CD4-positive, alpha-beta T cell treated with Interleukin-4 for 1 hour (primary cell): Measurements from ENCODE around the gene WTAP.
"Not testable (repeated sequence)": the region's sequence is repeated elsewhere in the genome, so short reads cannot be mapped to it uniquely, and the experiment has no call there.

Experiments
- DNase-seq, 2 donors: peaks; one replicate each; pipeline ENCODE4 v3.0.0-alpha.2; 2020 to 2022

WTAP gene

DNA sequence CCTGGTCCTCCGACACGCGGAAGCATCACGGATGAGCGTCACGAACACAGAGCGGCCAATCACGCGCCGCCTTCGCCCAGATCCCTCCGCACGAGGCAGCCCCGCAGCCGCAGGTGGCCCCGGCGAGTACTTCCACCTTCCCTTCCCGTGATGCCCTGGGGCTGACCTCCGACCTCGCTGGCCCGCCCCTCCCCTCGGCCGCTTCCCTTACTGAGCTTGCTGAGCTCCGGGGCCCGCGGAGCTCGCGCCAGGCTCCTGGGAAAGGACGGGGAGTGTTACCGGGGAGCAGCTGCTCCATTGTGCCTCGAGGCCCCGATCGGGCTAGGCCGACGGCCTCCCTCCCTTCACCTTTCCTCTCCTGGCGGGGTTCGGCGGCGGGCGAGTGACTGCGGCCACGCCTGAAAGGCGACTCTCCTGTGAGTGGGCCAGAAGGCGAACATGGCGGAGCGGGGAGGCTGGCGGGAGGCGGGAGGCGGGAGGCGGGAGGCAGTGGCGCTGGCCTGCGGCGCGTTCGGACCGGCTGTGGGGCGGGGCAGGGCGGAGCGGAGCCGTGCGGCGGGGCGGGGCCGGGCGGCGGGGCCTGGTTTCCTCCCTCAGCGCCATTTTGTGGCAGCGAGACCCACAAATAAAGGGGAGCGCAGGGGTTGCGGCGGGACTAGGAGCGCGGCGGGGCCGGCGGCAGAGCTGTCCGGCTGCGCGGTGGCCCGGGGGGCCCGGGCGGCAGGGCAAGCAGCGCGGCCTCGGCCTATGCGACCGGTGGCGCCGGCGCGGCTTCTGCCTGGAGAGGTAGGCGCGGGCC lies at the start of gene WTAP:
Gene WTAP (plus strand): TSS at position 589 of the 799 bp plus-strand sequence. CDS start 8,760 bp downstream, outside the sequence.
- DNase-seq = peak; percentile 97

DNA sequence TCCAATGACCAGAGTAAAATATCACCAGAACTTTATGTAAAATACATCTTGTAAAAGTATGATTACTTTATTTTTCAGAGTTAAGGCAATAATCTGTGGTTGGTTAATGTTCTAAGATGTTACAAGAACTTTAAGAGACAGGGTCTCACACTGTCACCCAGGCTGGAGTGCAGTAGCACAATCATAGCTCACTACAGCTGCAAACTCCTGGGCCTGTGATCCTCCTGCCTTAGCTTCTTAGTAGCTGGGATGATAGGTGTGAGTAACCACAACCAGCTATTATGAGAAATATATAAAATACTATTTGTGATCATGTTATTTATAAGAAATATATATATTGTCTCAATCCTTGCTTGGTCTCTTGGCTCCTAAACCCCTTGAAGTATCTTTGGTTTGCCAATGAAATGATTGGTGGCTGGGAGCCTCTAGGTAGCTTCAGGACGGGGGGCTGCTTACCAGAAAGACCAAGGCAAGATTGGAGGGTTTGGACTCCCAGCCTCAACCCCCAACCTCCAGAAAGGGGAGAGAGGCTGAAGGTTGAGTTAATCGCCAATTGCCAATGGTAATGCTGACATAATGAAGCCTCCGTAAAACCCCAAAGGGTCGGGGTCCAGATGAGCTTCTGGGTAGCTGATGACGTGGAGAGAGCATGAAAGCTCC lies 49.7 kb upstream of the WTAP start:
- DNase-seq = no peak

DNA sequence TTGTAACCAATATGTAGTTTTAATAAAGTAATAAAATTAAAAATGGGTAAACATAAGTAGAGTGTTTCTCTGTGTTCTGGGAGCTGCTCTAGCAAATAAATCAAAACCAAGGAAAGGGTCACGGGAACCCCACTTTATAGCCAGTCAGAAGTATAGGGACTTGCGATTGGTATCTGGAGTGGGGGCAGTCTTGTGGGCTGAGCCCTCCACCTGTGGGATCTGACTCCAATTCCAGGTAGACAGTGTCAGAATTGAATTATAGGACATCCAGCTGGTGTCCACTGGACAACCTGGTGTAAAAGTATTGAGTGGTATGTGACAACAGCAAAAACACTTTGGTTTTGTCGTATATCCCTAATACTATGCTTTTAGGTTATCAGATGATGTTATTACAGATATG lies 48.7 kb upstream of the WTAP start:
- no peak for DNase-seq

DNA sequence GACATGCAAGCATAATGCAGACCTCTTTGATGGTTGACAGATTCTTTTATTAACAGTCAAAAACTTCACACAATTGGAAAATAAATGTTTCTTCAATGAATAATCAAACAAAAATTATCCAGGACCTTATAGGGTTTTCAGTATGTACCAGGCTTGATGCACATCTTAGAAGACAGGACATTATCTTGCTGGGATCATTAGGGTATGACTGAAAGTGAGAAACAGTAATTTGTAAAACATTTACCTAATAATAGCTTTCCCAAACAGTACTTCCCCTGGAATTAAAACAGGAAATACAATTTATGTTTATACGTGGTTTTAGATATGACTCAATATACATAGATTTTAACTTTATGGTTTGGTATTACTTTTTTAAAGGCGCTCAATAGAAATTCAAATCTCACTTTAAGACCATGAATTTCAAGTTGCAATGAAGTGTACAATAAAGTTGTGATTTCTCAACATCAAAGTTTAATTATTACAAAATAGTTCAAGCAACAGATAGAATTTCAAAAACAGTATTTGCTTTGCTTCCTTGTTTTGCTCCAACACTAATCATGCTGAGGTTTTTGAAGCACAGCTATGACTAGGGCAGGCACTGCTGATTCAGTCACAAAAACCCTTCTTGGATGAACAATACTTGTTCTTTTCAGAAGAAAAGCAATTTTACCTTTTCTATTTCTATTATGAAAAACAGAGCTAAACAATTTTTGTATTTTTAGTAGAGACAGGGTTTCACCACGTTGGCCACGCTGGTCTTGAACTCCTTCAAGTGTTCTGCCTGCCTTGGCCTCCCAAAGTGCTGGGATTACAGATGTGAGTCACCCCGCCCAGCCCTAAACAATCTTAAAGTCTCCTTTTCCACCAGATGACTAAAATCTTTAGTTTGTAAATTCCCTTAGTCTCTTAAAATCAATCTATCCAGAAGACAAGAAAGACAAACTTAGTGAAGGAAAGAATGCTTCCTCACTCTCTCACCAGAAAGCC lies 47.9 kb upstream of the WTAP start:
- DNase-seq = no peak

DNA sequence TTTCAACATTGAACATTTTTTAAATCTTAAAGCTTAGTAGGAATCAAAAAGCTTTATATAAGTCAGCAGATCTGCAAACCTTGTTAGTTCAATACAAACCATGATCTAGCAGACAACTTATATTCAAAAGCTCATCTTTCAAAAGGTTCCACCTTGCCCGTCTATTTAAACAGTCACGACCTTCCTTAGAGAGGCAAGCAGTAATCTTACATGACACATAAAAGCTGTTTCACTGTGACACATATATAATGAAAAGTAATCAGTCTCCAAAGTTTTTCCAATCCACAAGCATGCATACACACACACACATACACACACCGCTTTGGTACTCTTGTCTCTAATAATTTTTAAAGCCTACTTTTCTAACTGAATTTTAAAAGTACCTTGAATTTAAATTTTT lies 47.2 kb upstream of the WTAP start:
- no peak for DNase-seq

DNA sequence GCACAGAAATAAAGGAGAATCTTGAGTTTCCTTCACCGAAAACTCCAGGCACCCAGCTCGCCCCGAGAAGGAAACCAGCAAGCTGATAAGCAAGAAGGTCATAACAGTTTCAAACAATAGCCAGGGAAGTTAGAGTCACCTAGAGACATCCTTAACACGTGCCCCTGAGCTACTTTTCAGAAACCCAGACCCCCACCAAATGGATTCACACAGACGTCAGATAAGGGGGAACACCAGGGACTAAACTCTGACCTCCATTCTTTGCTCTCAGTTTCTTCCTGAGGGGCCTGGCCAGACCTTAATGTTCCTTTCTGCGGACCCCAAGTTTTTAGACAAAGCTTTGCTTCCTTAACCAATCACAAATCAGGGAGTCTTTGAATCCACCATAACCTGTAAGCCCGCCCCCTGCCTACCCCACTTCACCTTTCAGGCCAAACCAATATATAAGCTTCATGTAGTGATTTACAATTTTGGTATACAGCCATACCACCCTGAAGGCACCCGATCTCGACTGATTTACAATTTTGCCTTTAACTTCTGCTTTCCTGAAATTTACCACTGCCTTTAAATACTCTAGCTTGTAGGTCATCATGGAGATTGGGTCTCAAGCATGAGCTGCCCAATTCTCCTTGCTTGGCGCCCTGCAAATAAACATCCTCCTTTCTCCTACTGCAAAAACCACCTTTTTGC lies 46.0 kb upstream of the WTAP start:
- no peak for DNase-seq

DNA sequence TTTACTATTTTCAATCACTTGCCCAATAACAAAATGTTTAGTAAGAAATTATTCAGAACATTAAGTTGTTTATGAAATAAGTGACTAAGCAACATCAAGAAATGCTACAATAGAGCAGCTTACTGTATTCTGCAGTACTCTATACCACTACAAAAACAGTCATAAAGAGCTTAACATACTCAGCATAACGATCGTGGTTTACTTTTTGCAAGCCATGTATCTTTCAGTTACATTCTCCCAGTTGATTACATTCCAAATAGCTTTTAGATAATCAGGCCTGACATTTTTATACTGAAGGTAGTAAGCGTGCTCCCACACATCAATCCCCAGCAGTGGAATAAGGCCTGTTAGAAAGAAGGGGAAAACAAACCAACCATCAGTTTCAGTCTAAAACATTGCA lies 45.0 kb upstream of the WTAP start:
- DNase-seq = no peak

DNA sequence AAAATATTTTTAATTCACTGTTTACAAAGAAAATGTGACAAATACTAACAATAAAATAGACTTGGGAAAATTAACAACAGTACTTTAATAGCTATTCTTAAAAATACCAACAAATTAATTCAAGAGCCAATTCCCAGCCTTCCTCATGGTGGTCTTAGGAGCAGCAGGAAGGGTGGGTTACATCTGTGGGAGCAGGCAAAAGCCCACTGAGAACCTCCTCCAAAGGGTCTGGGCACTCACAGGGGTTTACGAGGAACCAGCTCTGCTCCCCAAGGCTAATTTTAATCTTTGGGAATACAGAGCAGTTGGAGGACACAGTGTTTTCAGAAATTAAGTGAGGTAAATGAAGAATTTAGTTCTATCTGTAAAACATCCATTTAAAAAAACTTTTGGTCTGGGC lies 44.5 kb upstream of the WTAP start:
- no peak for DNase-seq

DNA sequence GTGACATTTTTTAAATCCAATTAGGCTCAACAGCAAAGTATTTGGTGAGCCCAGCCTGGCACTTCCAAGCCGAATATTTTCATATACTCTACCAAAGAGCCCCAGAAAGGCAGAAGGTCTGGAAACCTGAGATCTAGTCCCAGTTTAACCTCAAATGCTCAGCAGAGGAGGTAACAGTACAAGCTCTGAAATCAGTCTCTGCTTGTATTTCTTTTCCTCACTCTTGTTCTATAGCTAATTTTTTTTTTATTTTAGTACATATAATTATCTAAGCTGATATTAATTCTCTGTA lies 43.3 kb upstream of the WTAP start:
- no peak for DNase-seq

DNA sequence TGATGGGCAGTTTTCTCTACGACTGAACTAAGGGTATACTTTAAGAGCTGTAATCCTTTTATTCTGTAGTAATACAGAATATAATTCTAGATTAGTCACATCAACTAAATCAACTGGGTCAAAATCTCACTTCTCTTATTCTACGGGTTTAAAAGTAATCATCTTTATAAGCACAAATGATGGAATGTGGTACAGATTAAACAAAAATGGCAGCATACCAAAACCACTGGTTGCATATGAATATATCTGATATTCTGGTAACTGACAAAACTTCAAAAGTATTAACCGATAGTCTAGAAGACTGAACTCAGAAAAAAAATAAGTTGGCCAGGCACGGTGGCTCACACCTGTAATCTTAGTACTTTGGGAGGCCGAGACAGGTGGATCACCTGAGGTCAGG lies 41.3 kb upstream of the WTAP start:
- no peak for DNase-seq

DNA sequence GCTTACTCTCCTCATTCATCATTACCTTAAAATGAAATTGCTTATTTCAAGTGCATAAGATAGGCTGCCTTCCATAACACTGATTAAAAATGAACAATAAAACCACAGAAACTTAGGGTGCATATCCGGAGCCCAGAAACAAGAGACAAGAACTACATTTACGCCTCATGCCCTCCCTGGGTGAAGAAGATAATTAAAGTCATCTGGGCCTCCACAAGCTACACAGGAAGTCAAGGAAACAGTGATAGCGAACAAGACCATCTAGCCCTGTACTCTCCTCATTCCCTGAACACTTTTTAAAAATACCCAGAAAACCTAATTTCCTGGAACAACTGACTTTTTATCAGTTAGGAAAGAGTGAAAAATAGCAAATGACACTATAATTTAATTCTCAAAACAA lies 40.6 kb upstream of the WTAP start:
- DNase-seq = no peak

DNA sequence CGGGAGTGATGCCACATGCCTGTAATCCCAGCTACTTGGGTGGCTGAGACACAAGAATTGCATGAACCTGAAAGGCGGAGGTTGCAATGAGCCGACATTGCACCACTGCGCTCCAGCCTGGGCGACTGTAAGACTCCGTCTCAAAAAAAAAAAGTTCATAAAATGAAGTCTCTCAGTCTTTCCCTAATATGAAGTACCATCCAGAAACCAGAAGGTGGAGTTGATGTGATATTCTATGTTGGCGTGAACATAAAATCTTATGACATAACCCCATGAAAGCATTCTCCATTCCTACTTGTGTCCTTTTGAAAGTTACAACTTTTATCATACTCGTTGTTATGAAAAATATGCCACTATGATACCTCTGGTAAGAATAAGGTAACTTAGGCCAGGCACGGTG lies 40.0 kb upstream of the WTAP start:
- DNase-seq = no peak

DNA sequence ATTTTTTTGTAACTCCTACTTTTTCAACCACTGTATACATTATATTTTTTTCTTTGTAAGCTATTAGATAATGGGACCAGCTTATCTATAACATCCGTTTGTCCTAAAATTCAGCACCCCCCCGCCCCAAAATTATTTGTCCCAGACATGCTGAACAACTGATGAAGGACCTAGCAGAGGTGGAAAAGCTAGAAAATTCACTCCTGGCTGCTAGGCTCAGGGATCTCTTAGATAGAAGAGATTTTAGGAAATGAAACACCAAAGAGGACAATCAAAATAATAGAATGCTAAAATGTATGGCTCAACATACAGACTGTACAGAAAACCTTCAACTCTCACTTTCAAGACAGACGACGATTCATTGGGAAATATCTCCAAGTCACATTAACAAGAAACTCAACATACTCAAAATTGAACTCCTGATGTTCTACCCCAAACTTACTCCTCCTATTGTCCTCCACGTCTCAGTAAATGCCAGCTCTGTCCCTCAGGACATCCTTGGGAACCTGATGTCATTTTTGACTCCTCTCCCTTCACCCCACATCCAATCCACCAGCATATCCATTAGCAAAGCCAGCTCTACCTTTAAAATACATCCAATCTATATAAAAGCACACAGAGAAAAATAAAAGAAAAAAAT lies 38.9 kb upstream of the WTAP start:
- no peak for DNase-seq

DNA sequence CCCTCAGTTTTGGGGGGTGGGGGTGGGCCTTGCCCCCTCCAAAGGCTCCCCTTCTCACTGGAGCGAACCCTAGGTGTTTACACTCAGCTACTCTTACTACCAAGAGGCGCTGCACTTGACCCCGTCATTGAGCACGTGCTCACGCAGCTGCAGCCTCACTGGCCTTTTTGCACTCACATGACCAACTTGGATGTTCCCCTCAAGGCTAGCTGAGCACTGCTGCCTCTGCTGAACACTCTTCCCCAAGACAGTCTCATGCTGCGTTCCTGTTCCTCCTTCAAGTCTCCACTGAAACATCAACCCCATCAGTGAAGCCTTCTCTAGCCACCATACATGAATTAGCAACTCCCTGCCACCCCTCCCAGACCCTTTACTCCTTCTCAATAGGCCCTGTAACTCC lies 38.3 kb upstream of the WTAP start:
- DNase-seq = peak in 1 of 2 donors; percentile 27

DNA sequence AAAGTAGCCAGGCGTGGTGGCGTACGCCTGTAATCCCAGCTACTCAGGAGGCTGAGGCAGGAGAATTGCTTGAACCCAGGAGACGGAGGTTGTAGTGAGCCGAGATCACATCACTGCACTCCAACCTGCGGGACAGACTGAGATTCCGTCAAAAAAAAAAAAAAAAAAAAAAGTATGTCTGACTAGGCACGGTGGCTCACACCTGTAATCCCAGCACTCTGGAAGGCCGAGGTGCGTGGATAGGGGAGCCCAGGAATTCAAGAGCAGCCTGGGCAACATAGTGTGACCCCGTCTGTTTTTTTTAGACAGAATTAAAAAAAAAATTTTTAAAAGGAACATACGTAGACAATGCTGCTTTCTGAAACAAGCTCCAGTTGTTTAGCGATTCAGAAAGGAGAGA lies 37.2 kb upstream of the WTAP start:
- not testable (repeated sequence) for DNase-seq

DNA sequence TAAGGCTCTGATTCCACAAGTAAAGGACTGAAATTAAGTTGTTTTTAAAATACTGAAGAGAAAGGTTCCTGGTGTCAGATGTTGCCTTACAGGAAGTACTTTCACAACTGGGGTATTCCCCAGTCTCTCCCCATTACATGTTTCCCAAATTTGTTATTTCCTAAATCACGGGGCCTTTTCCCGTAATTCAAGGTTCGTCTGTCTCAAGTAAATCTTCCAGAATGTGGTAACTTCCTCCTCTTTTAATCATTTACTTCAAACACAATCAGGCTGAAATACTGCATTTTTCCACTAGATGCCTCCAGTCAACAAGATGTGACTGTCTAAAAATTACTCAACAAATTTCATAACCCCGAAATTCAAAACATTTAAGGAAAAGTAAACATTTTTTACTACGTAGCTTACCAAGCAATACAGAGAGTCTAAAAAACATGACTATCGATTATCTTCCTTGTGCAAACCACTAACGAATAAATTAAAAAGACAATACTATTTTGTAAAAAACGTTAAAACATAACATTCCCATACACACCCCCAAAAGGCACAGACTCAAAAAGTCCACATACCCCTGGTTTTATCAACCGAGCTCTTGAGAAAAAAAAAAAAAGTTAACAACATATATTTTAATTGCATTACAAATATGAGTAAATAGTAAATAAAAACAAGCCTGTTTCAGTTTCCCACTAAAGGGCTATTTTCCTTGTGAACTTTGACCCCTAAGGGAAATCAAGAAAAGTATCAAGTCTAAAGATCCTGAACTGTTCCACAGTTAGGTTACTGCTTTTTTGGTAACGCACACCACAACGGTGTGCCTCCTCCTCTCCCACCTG lies 36.0 kb upstream of the WTAP start:
- peak in 1 of 2 donors; percentile 76 for DNase-seq

DNA sequence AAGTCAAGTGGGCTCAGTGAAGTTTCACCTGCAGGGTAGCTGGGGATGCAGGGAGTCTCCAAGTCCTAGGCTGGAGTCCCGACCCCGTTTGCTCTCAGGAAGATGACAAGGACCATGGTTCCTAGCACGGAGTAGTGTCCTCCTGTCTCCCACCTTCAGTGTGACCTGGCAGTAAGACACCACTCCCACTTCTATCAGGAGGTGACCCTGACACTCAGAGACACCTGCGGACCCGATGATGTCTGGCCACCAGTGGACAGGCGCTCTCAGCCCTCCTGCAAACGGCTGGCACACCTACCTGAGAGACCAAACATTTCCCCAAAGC lies 35.4 kb upstream of the WTAP start:
- no peak for DNase-seq

DNA sequence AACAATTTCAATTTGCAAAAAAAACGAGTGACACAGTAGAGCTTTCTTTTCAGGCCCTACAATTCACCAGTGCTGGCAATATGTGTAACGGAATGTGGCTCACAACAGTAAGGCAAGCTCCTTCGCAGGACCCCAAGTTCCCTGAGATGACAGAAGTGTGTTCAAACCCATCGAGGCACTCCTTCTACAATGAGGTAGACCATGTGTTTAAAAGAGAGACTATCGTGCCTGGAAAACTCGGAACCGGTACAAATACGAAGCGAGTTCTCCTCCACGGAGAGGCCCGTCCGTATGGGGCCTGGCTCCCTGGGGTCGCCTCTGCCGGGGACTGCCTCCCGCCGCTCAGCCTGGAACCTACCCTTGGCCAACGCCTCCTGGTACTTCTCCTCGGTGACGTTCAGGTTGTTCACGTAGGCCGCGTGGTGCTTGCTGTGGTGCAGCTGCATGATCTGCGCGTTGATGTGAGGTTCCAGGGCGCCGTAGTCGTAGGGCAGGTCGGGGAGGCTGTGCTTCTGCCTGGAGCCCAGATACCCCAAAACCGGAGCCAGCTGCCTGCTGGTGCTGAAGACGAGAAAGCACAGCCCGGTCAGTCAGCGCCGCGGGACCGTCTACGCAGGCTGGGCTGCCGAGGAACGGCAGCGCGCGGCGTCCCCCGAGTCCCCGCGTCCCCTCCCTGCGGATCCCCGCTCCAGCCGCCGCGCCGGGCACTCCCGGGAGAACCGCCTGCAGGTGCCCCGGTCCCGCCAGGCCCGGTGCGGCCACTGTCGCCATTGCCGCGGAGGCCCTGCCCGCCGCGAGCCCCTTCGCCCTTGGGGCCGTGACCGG lies 34.8 kb upstream of the WTAP start:
- peak; percentile 57 to 60 for DNase-seq

DNA sequence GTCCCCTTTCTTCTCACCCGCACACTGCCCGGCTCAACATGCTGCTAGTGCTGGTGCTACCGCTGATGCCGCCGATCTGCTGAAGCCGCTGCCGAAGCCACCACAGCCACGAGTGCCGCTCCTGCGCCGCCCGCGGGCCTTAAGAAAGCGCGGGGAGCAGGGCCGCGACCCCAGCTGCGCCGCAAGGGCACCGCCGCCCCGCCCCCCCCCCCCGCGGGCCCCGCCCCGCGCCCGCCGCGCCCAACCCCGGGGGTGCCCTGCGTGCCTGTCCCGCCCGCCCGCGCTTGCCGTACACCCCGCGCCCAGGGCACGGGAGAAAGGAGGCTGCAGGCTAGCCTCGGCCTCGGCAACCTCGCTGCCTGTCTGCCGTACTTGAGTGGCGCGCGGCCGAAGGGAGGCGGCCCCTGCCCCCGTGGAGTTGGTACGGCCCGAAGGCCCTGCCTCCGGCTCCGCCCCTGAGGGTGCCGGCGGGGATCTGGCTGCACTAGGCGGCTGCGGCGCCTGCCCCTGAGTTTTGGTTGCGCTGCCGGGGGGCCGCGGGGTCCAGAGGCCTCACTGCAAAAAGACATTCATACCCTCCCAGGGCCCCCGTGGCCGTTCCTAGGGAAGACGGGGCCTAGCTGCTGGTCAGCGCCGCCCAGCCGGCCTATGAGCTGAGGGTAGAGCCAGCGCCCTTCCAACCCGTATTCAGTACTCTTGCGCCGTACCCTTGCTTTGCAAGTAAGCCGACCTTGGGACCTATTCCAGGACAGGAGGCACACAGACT lies 34.0 kb upstream of the WTAP start, which contains the start of gene SOD2:
Gene SOD2 (minus strand): TSS at position 114 of the 766 bp plus-strand sequence. CDS start 74 bp downstream, at position 40.
- peak; percentile 87 to 90 for DNase-seq
